GM19238 (cell line): ENCODE measurements around the gene APCDD1L.
A peak's percentile ranks its signal among the peaks of the same experiment; 100 is the strongest.

ENCODE experiments used
- DNase-seq: peaks from one replicate; pipeline ENCODE4 v3.0.0; 2011; ENCODE audit warnings: low spot score; ENCODE audit not compliant: insufficient read length

APCDD1L gene

DNA sequence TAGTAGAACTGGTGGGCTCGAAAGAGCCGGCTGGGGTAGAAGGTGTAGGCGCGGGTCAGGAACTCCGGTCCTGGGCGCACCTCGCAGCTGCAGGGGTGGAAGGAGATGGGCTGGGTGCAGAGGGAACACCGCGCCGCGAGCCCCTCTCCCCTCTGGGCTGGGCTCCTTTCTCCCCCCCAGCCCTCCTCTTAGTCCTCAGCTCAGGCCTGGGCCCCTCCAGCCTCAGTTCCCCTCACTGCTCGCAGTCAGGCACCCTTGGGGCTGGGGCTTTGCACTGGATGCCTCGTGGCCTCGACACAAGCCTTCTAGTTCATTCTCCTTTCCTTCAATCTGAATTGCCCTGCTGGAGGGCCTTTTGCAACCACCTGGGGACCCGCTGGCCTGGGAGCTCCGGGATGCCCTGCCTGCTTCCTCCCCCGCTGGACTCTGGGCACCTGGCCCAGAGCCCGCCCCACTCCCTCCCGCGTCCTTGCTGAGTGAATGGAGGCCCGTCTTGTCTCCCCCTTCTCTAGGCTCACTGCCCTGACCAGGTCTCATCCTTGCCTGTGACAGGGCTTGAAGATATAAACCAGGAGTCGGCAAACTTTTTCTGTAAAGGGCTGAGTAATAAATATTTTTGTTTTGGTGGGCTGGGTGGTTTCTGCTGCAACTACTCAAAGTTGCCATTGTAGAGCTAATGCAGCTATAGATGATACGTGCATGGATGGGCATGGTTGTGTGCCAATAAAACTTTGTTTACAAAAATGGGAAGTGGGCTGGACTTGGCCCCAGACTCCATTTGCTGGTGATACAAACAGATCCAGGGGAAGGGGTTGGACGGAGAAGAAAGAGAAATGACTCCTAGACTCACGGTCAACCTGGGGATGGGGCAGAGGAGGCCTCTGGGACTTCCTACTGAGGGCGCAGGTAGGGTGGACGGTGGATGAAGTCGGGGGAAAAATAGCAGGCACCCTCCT, 47.3 kb downstream of the APCDD1L start:
- DNase-seq = no peak

GRCh38 chr20:58466729-58467571, 48.2 kb downstream of the APCDD1L start:
- no peak for DNase-seq

DNA sequence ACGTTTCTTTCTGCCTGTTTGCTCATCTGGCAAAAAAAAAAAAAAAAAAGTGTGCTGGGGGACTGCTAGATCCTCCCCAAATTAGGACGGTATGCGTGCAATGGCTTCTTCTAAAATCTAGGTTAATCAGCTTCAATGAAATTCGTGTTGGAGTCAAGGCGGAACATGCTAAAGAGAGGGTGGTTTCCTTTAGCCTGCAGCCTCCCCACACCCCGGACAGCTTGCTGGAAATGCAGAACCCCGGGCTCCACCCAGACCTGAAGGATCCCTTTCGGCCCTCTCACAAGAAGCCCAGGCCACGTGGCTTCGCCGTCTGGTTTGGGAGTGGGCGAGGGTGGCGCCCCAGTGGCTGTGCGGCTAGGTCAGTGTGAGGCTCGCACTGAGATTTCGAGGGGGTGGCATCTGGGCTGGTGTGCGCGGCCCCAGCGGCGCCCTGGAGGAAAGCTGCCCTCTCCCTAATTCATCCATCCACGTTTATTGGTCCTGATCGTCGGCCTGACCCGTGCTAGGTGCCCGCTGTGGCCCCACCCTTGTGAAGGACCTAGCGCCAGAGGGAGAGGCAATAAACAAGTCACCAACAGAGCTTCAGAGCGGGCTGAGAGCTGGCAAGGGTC, 49.0 kb downstream of the APCDD1L start:
- DNase-seq = no peak

GRCh38 chr20:58464838-58465237, 50.4 kb downstream of the APCDD1L start:
- no peak for DNase-seq

- DNase-seq = no peak
These were observed 51.9 kb downstream of the APCDD1L start for GRCh38 chr20:58463256-58463655.

GRCh38 chr20:58461899-58462298, 53.3 kb downstream of the APCDD1L start:
- no peak for DNase-seq

GRCh38 chr20:58461104-58461503, 54.1 kb downstream of the APCDD1L start:
- no peak for DNase-seq

DNA sequence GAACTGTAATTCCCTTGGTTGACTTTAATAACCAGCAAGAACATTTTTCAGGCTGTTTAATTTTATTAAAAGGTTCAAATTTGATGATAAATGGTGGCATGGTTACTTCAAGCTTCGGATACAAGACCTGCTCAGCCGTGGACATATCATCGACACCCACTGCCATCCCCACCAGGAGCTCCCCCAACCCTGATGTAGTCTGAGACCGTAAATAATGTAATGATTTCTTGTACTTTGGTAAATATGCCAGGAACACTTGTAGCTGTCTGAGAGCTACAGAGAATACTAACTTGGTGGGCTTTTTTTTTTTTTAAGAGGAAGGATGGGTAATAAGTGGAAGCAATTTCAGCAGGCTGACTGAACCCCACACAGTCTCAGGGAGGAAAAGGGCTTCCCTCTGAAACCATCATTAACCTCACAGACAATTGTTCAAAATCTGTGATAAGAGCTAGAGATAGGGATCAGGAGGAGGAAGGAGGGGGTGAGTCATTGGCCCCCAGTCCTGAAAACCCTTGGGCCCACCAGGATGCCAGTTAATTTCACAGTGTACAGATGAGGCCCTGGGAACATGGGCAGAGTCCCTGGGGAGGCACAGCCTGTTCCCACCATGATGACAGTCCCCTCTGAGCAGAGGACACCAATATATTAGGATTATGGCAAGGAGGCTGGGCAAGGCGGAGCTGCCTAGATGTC, 56.0 kb downstream of the APCDD1L start:
- no peak for DNase-seq

- DNase-seq = peak; percentile 76
These were observed 56.7 kb downstream of the APCDD1L start for GRCh38 chr20:58458342-58459057.

- DNase-seq = no peak
These were observed 58.0 kb downstream of the APCDD1L start for GRCh38 chr20:58457083-58457695.

- no peak for DNase-seq
These were observed 60.7 kb downstream of the APCDD1L start for GRCh38 chr20:58454460-58454859.

DNA sequence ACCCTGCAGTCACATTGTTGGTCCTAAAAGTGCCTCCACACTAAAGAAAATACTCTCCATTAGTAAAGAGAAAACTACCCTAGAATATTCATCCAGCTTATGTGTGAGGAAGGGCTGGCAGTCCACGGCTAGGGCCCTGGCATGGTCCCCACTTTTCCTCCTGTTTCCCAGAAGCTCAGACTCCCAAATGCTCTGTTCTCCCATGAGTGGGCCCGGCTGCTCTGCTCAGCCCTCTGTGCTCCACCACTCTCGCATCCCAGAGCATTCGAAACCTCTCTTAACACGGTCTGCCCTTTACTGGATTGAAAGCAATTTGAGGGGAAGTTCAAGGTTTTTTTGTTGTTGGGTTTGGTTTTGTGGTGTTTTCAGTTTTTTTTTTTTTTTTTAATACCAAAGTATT, 61.8 kb downstream of the APCDD1L start:
- DNase-seq = no peak

DNA sequence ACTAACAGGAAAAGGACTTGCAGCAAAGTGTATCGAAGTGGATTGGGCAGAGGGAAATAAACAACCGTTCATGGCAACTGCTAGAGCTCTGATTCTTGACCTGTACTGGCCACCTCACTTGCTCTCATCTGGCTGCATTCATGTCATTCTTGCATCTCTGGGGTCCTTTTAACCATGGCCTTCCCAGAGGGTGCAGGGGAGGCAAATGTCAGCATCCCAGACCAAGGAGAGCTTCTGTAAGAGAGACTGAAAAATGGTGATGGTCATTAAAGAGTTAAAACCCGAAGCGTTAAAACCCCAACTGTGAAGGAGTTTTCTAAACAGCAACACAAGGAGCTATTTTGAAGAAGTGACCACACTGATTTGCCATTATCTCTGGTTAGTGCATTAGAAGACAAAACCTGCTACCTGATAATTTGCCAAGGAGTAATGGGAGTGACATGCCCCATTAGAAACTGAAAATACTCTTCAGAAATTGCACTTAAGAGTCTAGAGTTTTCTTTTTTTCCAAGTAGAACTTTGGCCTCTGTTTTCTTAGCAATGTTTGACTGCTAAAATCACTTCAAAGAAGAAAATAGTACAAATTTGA, 62.4 kb downstream of the APCDD1L start:
- no peak for DNase-seq

- DNase-seq = no peak
These were observed 64.9 kb downstream of the APCDD1L start for GRCh38 chr20:58450254-58450653.

GRCh38 chr20:58449681-58450221, 65.4 kb downstream of the APCDD1L start:
- no peak for DNase-seq

- no peak for DNase-seq
These were observed 66.2 kb downstream of the APCDD1L start for GRCh38 chr20:58448958-58449357.

DNA sequence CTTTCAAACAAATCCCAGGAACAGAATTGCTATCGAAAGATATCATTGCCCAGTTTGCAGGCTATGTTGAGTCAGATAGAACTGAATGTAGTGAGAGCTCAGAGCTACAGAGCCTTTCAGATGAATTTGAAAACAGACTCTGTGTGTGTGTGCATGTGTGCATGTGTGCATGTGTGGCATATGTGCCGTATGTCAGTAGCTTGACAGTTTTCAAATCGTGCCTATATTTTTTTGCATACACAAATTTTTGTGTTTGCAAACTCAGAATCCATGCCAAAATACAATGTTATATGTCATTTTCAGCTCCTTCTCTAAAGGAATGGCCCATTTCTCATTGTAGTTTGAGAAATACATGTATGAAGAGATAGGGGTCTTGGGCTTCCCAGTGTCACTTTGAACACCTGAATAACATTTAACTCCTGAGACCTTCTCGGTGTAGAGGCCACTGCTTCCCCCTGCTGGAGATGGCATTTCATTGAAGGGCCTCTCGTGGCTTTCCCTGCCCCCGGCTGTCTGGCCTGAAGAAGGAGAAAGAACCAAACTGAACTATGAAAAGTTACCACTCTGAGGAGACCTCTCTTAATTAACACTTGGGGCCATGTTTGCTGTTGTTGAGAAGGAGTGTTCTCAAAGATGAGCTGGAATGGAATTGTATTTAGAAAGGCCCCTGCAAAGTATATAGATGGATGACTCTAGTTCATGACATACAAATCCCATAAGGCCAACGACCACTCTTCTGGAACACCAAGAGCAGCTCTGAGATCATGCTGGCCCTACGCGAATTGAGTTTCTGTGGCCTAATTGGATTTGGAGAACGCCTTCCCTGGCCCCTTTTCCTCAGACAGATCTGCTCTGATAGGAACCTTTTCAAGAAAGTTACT, 67.4 kb downstream of the APCDD1L start:
- no peak for DNase-seq

- DNase-seq = no peak
These were observed 68.3 kb downstream of the APCDD1L start for GRCh38 chr20:58446960-58447265.
